Activated T-cell treated with anti-CD3 and anti-CD28 coated beads for 4 hours (primary cell): Measurements from ENCODE around the gene ZYX.
"Not testable (repeated sequence)": the region's sequence is repeated elsewhere in the genome, so short reads cannot be mapped to it uniquely, and the experiment has no call there.

Experiments
- DNase-seq: peaks from one replicate; pipeline ENCODE4 v3.0.0-alpha.2; 2020

The ZYX gene

DNA sequence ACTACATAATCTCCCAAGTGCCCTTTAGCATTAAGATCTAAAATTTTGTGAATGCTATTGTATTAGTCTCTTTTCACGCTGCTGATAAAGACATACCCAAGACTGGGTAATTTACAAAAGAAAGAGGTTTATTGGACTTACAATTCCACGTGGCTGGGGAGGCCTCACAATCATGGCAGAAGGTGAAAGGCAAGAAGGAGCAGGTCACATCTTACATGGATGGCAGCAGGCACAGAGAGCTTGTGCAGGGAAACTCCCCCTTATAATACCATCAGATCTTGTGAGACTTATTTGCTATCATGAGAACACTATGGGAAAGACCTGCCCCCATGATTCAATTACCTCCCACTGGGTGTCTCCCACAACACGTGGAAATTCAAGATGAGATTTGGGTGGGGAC lies 39.5 kb downstream of the ZYX start:
- DNase-seq, result not testable (repeated sequence)

DNA sequence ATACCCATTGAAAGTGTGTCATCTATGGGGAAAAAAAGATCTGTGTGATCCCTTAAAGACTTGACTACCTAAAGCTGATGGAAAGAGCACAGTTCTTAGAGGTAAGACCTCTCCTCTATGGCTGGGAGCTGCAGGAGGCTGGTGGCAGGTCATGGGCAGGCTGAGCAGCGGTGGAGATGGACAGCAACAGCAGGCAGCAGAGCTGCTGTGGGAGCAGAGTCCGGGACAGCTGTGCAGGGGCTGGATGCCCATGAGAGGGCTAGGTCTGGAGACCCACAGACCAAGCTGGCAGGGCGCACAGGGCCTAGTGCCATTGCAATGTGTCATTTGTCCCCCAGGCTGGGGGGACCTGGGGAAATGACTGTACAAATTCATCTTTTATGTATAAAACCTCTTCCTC lies 40.9 kb downstream of the ZYX start:
- no peak for DNase-seq

DNA sequence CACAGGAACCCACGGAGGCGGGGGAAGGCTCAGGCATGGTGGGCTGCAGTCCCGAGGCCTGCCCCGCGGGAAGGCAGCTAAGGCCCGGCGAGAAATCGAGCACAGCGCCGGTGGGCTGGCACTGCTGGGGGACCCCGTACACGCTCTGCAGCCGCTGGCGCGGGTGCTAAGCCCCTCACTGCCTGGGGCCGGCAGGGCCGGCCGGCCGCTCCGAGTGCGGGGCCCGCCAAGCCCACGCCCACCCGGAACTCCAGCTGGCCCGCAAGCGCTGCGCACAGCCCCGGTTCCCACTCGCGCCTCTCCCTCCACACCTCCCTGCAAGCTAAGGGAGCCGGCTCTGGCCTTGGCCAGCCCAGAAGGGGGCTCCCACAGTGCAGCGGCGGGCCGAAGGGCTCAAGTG lies 43.3 kb downstream of the ZYX start:
- DNase-seq, result not testable (repeated sequence)

DNA sequence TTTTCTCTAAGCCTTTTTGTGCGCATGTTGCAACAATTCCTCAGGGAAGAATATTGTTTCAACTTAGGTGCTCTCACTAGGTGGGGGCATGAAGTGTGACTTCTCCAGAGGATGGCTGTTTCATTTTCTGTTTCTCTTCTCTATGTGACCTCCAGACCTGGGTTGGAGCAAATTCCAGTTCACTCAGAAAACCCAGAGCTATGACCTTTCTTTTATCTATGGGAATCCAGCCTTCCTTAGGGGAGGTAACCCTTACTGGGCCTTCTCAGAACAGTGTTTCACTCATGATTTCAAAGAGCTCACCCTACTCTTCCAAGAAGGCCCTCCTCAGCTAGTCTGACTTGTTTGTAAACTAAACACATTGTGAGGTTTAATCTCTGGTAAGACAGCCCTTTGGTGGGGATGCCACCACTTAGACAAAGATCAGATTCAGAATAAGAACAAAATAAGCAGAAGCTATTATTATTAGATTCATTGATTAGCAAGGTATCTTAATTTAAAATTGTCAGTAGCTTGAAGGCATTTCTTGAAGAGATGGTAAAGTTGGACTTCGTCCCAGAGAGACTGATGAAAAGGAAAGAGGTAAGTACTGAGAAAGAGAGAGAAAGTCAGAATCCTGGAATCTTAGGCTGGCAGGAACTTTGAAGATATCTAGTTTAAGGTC lies 45.5 kb downstream of the ZYX start:
- no peak for DNase-seq

DNA sequence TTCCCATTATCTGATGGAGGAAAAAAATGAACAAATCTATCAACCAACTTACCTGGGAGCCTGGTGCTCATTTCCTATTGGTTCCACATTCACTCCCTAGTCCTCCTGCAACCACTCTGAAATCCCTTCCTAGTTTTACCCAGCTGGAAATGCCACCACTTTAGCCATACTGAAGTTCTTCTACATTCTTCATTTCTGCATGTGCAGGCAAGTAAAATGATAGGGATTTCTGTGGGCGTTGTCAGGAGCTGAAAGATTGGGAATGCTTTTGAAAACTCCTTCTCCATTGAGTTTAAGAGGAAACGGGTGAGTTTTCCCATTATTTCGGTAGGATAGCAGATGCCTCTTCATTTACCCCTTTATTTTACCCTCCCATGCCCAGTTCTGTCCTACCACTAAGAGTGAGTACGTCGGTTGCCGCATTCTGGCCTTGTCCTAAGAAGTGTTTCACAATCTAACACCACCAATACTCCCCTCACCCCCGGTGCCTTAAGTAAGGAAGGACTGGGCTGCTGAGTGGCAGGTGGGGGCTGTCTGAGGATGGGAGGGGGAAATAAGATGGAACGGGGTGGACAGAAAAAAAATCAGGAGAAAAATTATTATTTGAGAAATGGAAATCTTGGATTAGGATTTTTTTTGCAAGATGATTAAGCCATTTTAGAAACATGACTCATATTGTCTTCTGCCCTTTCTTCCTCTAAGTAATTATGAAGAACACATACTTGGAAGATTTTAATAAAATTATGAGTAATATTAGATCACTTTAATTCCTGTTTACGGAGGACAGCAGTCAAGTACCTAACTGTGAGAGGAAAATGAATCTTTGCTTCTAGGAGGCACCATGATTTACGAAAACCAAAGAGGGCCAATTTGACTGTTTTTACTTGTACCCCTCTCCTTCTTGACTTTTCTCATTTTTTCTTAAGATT lies 48.9 kb downstream of the ZYX start:
- DNase-seq, result no peak

DNA sequence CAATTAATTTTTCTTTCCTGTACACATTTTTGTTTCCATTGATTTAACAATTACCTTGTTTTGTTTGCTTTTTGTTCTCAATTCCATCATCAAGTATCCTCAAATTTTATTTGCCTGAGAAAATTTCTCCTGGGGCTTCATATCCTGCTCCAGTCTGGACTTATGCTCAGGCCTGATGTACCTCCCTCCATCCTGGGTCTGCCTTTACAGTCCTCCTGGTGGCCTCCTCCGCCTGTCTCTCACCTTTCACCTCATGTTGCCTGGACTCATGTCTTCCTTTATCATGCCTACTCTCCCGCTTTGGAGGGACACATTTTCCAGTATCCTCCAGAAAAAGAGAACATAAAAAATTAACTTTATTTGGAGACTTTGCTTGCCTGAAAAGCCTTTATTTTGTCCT lies 50.0 kb downstream of the ZYX start:
- no peak for DNase-seq

DNA sequence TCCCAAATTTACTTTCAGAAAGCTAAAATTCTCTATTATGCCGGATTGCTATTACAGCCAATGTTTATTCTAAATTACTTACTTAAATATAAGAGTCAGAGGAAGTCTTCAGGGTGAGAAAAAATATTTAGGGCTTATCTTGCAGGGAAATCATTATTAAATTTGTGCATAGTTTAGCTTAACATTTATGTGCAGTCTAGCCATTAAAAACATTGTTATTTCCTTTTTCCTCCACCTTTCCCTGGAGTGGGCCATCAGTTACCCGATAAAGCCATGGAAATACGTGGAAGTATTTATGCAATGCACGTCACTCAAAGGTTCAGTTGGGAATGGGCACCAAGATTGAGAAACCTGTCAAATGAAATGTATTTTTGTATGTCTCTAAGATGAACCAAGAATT lies 52.6 kb downstream of the ZYX start:
- no peak for DNase-seq

DNA sequence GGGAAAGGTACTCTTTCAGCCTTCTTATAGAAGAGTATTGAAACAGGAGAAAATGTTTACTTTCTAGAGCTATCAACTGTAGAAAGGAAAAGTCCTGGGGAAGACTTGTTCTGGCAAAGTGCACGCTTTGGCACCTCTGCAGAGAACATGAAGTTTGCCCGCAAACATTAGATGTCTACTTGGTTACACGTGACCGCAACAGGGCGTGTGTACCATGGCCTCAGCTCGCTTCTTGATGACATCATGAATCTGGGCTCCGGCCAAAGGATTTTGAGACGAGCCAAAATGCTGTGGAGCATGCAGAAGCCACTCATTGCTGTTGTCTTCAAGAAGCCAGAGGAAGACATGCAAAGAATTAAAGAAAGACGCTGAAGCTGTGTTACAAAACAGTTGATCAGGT lies 53.5 kb downstream of the ZYX start:
- DNase-seq, result no peak

DNA sequence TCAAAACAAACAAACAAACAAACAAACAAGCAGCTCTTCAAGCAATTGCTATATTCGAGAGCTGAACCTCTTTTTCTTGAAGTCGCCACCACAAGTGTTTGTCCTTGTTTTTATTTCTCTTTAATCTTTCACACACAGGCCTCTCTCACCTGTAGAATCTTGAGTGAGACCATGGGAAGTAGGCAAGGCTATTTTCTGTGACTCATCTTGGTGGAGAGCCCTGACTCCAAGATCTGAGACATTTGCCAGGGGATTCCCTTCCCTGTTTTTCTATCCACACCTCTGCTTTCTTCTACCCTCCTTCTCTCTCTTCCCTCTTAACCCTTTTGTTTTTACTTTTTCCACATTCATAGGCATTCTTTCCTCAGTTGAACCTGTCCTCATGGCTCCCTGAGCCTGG lies 54.1 kb downstream of the ZYX start:
- DNase-seq, result no peak

DNA sequence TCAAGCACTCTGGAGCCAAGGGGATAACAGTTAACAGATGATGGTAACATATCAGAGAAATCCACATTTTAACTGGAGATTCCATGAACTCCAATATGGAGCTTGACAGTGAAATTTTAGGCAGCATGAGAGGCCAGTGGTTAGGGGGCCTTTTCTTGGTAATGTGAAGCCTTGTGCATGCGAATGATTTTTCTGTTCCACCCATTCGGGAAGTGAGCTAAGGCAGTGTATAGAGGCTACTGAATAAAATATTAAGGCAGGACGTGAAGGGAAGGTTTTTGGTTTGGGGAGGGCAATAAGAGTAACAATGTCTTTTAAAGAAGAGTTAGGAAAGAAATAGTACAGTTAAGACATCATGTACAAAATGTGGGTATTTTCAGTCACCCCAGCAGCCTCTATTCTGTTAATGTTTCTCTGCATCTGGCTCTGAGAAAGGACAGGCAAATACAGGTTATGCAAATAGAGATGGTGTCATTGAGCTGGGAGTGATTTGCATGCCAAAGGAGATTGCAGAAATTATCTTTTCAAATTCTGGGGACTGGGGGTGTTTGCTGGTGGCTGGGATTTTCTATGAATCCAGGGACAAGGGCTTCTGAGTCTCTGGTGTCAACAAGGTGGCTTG lies 55.3 kb downstream of the ZYX start:
- no peak for DNase-seq

DNA sequence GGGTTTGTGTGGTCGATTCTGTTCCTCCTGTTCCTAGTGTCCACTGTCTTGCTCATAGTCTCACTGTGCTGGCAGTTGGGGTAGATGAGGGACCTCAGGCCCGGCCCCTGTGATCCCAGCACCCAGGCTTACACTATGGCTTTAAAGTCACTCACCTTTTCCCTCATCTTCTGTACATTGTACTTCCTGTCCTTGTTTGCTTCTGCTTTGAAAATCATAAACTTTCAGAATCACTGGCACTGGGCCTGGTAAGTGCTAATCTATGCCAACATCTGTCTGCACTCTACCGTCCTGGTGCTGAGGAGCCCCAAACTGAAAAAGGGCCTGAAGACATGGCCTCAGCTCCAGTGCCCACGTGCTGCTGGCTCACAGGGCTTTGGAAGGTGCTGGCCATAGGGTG lies 56.4 kb downstream of the ZYX start:
- DNase-seq, result no peak

DNA sequence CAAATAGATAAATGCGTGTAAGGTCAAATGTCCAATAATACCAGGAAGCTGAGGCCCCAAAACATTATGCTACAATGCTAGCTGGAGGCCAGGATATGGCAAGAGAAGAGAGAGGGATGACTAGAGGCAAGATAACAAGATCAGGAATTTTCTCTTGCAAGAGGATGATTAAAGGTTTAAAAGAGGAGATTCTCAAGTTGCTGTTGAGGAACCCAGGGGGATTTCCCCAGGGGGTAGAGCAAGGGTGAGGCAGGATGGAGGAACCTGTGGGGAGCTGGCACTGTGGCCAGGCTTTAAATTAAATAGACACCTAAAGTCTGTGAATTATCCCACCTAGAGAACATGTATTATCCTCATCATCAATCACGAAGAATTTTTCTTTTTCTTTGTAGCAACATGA lies 58.7 kb downstream of the ZYX start:
- no peak for DNase-seq
